Stimulated activated CD4-positive, alpha-beta T cell treated with anti-CD3 and anti-CD28 coated beads, TNF-alpha, amount 100 ng/mL, for 1 hour (primary cell): ENCODE measurements around the gene HNRNPL.
A peak's percentile ranks its signal among the peaks of the same experiment; 100 is the strongest.

ENCODE experiments used
- DNase-seq, 3 donors: peaks; one replicate each; pipeline ENCODE4 v3.0.0-alpha.2; 2020; ENCODE audit warnings: low read depth in 3 of 3, low spot score in 1 of 3

Gene HNRNPL

GRCh38 chr19:38846097-38846496 is 3.7 kb downstream of the HNRNPL start:
- no peak for DNase-seq

- no peak for DNase-seq
Observed at GRCh38 chr19:38845374-38846024, 4.3 kb downstream of the HNRNPL start.

DNA sequence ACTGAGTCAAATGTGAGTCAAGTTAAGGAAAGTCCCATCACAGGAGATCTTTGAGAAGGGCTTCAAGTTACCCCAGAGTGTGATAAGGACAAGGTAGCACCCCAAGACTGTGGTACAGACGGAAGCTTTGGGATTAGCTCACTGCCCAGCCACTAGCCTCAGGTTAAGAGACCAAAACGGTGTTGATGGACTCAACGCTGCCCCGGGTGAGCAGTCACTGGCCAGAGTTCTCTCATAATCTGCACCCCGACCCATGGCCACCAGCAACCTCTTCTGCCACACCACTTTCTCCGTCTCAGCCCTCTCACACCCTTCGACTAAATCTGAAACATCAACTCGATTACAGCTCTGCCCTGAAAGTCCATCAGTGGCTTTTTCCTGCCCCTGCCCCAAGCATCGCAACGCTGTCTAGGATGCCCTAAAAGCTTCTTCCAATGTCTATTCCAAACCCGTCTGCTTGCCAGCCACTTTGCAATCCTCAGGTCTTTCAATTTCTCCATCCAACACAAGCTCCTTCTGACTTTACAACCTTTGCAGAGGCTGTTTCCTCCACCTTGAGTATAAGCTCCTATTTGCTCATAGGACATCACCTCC is 5.6 kb downstream of the HNRNPL start:
- DNase-seq = no peak

DNA sequence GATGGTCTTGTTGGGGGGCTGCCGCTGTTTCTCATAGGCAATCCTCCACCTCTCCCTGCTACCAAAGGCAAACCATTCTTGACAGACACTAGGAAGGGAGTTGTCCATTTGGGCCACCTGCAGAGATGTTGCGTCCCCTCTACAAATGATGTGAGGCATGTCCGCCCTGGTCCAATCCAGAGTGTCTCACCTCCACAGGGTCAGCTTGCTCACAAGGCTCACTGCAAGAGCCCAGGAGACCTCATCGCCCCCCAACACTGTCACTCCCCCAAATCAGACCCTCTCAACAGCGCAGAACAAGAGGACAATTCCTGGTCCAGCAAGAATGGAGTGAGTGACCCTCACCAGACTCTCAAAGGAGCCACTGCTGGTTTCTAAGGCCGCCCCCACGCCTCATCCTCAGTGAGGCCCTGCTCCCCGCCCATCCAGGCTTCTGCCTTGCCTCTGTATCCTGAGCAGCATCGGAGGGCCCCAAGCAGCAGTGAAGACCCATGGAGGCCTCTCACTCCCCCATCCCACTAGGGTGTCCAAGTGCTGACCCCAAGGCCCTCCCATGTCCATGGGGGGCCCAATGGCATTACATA is 6.5 kb downstream of the HNRNPL start:
- no peak for DNase-seq

- no peak for DNase-seq
Observed at GRCh38 chr19:38842439-38843174, 7.2 kb downstream of the HNRNPL start.

- no peak for DNase-seq
Observed at GRCh38 chr19:38841787-38842438, 7.9 kb downstream of the HNRNPL start.

- DNase-seq = no peak
Observed at GRCh38 chr19:38841180-38841766, 8.5 kb downstream of the HNRNPL start.

GRCh38 chr19:38840583-38840968 is 9.2 kb downstream of the HNRNPL start:
- DNase-seq = no peak

- DNase-seq = no peak
Observed at GRCh38 chr19:38839816-38840582, 9.8 kb downstream of the HNRNPL start.

DNA sequence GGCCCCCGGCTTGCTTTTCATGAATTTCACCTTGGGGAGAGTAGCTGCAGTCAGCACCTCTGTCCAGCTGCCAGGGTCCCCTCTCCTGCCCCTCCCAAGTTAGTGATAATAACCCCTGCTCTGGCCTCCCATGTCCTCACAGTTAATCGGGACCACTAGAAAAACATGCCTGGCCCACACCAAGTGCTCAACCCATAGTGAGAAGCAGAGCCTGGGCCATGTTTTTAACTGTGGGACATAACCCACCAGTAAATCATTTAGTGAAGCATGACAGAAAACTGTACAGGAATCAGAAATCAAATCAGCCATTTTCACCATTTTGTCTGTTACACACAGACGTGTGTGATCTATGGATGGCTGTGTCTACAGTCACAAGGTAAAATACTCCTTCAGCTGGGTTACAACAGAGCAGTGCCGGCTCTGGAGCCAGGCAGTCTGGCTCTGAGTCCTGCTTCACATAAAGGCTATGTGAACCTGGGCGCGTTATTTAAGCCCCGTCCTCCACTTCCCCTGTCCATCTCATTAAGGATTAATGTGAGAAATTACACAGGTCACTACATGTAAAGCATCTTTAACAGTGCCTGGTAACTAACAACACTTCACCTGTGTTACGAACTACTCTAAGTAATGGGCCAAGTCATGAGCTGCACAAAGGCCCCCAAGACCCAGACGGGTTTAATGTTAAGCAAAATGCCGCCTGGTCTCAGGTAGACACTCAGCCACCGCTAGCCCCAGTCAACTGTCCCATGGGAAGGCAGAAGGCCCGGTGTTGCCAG is 10.6 kb downstream of the HNRNPL start:
- DNase-seq = no peak

DNA sequence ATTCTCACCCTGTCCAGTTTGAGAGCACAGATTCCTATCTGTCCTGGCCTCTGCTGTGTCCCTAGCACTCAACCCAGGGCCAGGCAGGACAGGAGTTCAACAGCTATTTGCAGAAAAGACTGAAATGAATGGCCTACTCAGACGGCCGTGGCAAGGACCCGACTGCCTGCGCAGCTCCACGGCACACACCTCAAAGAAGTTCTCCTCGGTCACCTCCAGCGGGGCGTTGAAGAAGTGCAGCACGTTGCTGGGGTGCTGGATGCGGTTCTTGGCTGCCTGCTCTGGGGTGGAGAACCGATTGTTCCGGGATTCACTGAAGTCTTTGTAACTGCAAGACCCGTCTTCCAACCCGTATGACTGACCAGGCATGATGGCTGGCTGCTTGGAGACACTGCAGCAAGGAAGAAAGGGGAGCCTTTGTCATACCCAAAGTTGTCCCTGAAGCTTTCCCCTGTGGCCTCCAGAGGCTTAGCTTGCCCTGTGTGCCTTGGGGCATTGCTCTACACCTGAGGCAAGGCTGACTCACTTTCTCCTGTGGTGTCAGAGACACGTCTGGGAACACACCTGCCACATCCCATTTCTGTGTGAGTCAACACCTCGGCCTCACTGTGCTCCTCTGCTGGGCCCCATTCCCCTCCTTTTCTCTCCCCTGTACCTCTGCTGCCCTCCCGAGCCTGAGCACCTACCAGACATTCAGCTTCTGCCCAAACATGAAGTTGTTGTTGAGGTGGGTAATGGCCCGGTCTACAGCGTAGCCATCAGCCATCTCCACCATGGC is 11.4 kb downstream of the HNRNPL start:
- DNase-seq = peak in 2 of 3 donors; percentile 26 to 38

- DNase-seq = no peak
Observed at GRCh38 chr19:38837656-38838121, 12.1 kb downstream of the HNRNPL start.

GRCh38 chr19:38836983-38837626 is 12.7 kb downstream of the HNRNPL start:
- no peak for DNase-seq

GRCh38 chr19:38836159-38836982 is 13.4 kb downstream of the HNRNPL start:
- no peak for DNase-seq

GRCh38 chr19:38834590-38834989 is 15.2 kb downstream of the HNRNPL start:
- no peak for DNase-seq

DNA sequence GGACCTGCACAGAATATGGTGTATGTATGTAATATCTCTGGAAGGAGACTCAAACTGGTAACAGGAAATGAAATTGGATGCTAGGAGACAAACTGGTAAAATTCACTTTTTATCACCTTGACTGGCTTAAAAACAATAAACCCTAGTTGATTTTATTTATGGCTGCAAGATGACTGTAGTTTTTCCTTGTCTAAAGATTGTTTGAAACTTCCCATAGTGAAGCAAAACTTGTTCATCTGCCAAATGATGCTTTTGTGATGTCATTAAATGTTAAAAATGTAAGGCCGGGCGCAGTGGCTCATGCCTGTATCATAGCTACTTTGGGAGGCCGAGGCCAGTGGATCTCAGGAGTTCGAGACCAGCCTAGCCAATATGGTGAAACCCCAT is 15.7 kb downstream of the HNRNPL start:
- DNase-seq = no peak

DNA sequence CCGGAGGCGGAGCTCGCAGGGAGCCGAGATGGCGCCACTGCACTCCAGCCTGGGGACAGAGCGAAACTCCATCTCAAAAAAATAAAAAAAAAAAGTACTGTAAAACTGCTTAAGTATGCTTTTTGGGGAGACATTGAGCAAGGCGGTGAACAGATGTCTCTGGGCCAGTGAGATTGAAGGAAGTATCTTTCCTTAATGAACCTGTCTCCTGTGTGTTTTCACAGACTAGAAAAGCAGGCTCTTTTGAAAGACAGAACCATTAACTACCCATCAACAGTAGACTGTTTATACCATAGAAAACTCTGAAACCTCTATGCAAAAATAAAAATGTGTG is 16.7 kb downstream of the HNRNPL start:
- DNase-seq = no peak
